Measurements from ENCODE around the gene AHCY.
"Not testable (repeated sequence)": the region's sequence is repeated elsewhere in the genome, so short reads cannot be mapped to it uniquely, and the experiment has no call there.

Gene AHCY

GRCh38 chr20:34262488-34263288, 40.5 kb downstream of the AHCY start:
- DNase-seq (ENCODE audit: low read depth in 2 of 3, low spot score in 2 of 3) = no peak

GRCh38 chr20:34260208-34260942, 42.8 kb downstream of the AHCY start:
- DNase-seq (ENCODE audit: low read depth in 2 of 3, low spot score in 2 of 3) = no peak

GRCh38 chr20:34256629-34257124, 46.5 kb downstream of the AHCY start:
- DNase-seq (ENCODE audit: low read depth in 2 of 3, low spot score in 2 of 3) = no peak

DNA sequence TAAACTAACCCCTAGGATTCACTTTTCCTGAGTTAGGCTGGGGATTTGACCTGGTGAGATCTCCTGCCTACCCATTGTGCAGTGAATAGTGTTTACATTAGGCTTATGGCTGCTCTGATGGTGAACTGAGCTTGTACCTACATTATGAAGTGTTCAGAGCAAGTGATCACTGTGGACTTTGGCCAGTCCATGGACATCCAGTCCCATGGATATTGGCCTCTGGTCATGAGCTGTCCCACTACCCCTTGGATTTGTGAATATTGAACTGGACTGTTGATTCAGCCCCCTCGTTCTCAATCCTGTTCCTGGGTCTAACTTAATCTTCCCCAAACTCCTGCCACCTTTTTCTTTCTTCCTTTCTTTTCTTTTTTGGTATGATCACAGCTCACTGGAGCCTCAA, 48.2 kb downstream of the AHCY start:
- DNase-seq (ENCODE audit: low read depth in 2 of 3, low spot score in 2 of 3) = no peak

DNA sequence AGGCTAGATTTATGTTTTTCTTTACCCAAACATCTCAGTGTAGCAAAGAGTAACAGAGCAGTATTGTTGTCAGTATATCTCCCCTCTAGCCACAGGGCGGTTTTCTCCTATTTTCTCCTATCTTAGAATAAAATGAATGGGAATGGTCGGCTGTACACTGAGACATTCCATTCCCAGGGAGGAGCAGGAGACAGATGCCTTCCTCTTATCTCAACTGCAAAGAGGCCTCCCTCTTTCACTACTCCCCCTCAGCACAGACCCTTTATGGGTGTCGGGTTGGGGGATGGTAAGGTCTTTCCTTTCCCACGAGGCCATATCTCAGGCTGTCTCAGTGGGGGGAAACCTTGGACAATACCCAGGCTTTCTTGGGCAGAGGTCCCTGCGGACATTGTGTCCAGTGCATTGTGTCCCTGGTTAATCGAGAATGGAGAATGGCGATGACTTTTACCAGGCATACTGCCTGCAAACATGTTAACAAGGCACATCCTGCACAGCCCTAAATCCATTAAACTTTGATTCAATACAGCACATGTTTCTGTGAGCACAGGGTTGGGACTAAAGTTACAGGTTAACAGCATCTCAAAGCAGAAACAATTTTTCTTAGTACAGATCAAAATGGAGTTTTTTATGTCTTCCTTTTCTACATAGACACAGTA, 50.6 kb downstream of the AHCY start:
- DNase-seq (ENCODE audit: low read depth in 2 of 3, low spot score in 2 of 3) = not testable (repeated sequence)

DNA sequence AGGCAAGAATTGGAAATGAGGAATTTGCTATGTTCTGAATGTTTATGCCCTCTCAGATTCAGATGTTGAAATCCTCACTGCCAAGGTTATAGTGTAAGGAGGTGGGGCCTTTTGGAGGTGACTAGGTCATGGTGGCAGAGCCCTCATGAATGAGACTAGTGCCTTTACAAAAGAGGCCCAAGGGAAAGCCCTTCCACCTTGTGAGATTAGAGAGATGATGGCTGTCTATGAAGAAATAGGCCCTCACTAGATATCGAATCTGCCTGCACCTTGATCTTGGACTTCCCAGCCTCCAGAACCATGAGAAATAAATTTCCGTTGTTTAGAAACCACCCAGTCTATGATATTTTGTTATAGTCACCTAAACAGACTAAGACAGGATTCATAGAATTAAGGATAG, 51.5 kb downstream of the AHCY start:
- no peak for DNase-seq (ENCODE audit: low read depth in 2 of 3, low spot score in 2 of 3)

DNA sequence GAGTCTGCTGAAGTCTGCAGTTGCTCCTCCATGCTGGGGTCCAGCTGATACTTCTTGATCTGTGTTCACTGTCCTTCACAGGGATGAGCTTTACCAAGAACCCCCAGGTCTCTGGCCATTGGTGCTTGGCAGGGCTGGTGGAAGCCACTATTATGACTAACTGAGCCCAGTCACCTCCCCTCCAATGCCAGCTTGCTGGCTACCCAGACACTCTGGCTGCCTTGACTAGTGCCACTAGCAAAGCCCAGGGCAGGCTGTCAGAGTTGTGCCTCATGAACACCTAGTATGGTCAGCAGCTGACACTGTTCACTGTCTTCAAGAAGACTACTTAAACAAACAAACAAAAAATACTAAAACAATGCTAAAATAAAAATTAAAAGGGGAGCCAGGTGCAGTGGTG, 53.1 kb downstream of the AHCY start:
- no peak for DNase-seq (ENCODE audit: low read depth in 2 of 3, low spot score in 2 of 3)

DNA sequence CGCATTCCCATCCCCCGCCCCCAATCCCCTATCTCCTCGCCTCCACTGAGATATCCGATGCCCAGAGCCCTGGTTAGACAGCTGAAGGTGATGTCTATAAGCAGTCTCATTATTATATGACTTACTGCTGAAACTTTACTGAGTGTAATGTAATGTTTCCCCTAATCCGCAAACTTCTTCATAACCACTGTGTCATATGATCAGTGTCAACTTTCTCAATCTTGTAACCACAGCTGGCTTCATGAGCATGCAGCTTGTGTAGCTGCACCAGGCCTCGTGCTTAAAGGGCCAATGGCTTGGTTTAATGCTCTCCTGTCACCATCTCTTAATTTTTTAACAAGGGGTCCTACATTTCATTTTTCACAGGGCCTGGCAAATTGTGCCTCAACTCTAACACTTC, 53.9 kb downstream of the AHCY start:
- no peak for DNase-seq (ENCODE audit: low read depth in 2 of 3, low spot score in 2 of 3)

DNA sequence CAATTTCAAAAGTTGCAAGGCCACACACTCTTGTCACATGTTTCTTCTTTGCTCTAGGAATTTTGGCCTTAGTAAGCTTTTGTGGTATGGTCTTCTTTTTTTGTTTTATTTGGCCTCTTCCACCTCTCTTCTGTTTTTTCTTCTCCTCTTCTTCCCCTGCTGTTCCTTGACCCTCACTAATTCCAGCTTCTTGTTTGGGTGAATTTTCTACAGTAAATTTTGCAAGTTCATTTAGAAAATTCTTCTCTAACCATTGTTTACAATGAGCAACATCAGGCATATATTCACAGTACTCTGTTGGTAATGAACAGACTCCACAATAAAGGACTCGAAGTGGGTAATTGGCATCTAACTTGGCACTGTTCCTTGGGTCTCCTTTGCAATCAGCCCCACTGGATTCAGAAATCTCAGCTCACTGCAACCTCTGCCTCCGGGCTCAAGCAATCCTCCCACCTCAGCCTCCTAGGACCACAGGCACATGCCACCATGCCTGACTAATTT, 57.0 kb downstream of the AHCY start:
- DNase-seq (ENCODE audit: low read depth in 2 of 3, low spot score in 2 of 3) = no peak

GRCh38 chr20:34243377-34243776, 59.8 kb downstream of the AHCY start:
- no peak for DNase-seq (ENCODE audit: low read depth in 2 of 3, low spot score in 2 of 3)

GRCh38 chr20:34242879-34243278, 60.3 kb downstream of the AHCY start:
- no peak for DNase-seq (ENCODE audit: low read depth in 2 of 3, low spot score in 2 of 3)

DNA sequence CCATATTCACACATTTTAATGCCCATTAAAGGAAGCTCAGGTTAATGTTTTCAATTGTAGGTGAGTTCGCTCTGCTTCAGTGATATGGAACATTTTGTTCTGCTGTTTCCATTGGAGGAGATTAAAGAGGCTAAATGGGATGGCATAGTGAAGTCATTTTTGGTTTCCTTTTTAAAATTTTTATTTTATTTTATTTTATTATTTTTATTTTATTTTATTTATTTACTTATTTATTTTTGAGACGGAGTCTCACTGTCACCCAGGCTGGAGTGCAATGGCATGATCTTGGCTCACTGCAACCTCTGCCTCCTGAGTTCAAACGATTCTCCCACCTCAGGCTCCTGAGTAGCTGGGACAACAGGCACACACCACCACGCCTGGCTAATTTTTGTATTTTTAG, 61.1 kb downstream of the AHCY start:
- DNase-seq (ENCODE audit: low read depth in 2 of 3, low spot score in 2 of 3) = not testable (repeated sequence)

DNA sequence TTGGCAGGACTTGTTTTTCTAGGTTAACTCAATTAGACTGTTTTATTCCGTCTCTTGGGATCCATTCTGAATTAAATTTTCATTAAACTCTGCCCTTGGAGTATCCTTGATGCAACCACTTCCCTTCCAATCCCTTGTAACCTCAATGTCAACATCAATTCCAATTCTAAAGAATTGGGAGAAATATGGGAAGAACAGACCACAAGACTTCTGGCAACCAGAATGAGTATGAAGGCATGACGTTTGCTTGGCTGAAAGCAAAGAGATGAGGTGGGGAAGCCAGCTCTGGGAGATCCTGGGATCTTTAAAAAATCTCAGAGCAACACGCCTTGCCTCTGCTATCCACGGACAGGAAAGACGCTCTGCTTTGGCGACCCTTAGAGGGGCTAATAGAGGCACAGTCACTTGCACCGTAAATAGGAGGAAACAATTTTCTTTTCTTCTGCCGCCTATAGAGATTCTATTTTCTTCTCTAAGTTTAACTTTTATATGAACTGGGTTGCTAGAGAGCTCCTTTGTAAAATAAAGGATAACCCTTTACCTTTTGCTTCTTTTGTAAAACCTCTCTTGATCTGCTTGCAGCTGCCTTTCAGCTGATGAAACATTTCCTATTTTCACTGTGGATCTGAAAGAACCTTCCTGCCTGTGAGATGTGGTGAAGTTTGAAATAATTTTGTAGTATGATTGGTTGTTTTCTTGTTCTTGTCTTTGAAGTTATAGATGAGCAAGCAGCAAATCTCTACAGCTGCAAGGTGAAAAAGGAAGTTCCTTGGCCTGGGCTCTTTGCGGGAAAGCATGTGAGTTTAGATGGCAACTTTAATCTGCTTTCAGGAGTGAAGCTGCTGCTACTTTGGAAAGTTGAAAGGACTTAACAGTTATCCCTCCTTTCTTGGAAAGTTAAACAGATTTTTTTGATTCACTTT, 62.2 kb downstream of the AHCY start, which contains the start of gene ASIP:
TSS of gene ASIP (plus strand) at position 731 of the 923 bp plus-strand sequence. CDS start 18,952 bp downstream, outside the sequence.
- DNase-seq (ENCODE audit: low read depth in 2 of 3, low spot score in 2 of 3) = no peak

- no peak for DNase-seq (ENCODE audit: low read depth in 2 of 3, low spot score in 2 of 3)
Observed at GRCh38 chr20:34240121-34240520, 63.0 kb downstream of the AHCY start.

DNA sequence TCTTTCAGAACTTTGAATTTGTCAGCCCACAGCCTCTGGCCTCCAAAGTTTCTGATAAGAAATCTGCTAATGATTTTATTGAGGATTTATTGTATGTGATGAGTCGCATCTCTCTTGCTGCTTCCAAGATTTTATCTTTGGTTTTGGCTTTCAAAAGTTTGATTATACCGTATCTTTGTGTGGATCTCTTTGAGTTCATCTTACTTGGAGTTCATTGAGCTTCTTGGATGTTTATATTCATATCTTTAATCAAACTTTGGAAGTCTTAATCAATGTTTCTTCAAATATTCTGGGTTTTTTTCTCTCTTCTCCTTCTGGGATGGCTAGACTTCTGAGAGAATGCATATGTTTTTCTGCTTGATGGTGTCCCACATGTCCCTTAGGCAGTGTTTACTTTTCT, 65.2 kb downstream of the AHCY start:
- no peak for DNase-seq (ENCODE audit: low read depth in 2 of 3, low spot score in 2 of 3)

DNA sequence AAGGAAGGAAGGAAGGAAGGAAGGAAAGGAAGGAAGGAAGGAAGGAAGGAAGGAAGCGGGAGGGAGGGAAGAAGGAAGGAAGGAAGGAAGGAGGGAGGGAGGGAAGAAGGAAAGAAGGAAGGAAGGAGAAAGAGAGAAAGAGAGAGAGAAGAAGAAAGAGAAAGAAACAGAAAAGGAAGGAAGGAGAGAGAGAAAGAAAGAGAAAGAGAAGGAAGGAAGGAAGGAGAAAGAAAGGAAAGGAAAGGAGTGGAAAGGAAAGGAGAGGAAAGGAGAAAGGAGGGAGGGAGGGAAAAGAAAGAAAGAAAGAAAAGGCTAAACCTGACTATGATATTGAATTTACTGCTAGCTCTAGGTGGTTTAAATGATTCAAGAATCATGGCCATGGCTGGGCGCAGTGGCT, 67.3 kb downstream of the AHCY start:
- no peak for DNase-seq (ENCODE audit: low read depth in 2 of 3, low spot score in 2 of 3)

DNA sequence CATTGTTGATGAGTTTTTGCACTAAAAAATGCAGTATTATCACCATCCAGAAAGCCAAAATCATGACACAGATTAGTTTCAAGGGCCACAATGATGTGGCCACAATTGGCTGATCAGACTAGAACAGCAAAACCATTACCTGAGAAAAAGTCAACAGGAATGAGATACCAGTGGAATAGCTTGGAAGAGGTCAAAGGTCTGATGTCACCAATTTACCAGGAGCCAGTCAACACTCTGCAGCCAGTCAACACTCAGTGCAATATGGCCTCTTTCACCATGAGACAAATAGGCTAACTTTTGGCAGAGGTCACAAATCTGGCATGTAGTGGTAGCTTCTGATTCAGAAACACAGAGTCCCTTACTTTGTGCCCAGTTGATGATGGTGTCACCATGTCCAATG, 69.5 kb downstream of the AHCY start:
- no peak for DNase-seq (ENCODE audit: low read depth in 2 of 3, low spot score in 2 of 3)

- no peak for DNase-seq (ENCODE audit: low read depth in 2 of 3, low spot score in 2 of 3)
Observed at GRCh38 chr20:34232494-34233087, 70.6 kb downstream of the AHCY start.

GRCh38 chr20:34231634-34232033, 71.5 kb downstream of the AHCY start:
- no peak for DNase-seq (ENCODE audit: low read depth in 2 of 3, low spot score in 2 of 3)

Measured in activated CD8-positive, alpha-beta memory T cell treated with anti-CD3 and anti-CD28 coated beads for 48 hours (primary cell).